Neural cell (in vitro differentiated cells): Measurements from ENCODE around the gene SORL1-AS1.

Experiments used
- H2AFZ ChIP-seq: fragments of 200-600, 300-800 bp; sonication (generic), shearing (Covaris generic); 2 replicates; pipeline ENCODE4 v1.6.0; 2014; ENCODE audit warnings: low read depth, mild to moderate bottlenecking, antibody characterized with exemption, low read length, moderate library complexity
- H3F3A ChIP-seq: fragments of 200-600 bp; shearing (Covaris generic); 2 replicates; pipeline ENCODE4 v1.6.1; 2016; ENCODE audit warnings: mild to moderate bottlenecking, moderate library complexity, mixed read lengths, antibody characterized with exemption, low read length; ENCODE audit not compliant: insufficient read depth, poor library complexity, severe bottlenecking
- H3K27ac ChIP-seq: fragments of 200-600, 300-800 bp; sonication (generic), shearing (Covaris generic); 2 replicates; pipeline ENCODE4 v1.5.1; 2014; ENCODE audit warnings: mild to moderate bottlenecking, low read length, moderate library complexity
- H3K27me3 ChIP-seq: fragments of 300-800, 200-600 bp; sonication (generic), shearing (Covaris generic); 2 replicates; pipeline ENCODE4 v1.6.0; 2014; ENCODE audit warnings: mild to moderate bottlenecking, low read depth, low read length, moderate library complexity; ENCODE audit not compliant: insufficient read depth
- H3K36me3 ChIP-seq: fragments of 300-800, 200-600 bp; sonication (generic), shearing (Covaris generic); 2 replicates; pipeline ENCODE4 v1.5.1; 2014; ENCODE audit warnings: mild to moderate bottlenecking, antibody characterized with exemption, low read length, moderate library complexity; ENCODE audit not compliant: insufficient read depth
- H3K4me2 ChIP-seq: fragments of 300-800, 200-600 bp; sonication (generic), shearing (Covaris generic); 2 replicates; pipeline ENCODE4 v1.6.0; 2014; ENCODE audit warnings: mild to moderate bottlenecking, low read length
- H3K4me3 ChIP-seq: fragments of 300-800, 200-600 bp; sonication (generic), shearing (Covaris generic); 2 replicates; pipeline ENCODE4 v1.5.1; 2014; ENCODE audit warnings: mild to moderate bottlenecking, low read length, moderate library complexity
- H3K79me2 ChIP-seq: fragments of 200-600 bp; shearing (Covaris generic); replicated peaks from 2 replicates; pipeline ENCODE4 v1.6.0; 2014; ENCODE audit warnings: mild to moderate bottlenecking, low read length, moderate library complexity; ENCODE audit not compliant: insufficient read depth
- H3K9ac ChIP-seq: fragments of 300-800, 200-600 bp; sonication (generic), shearing (Covaris generic); 2 replicates; pipeline ENCODE4 v1.6.1; 2016; ENCODE audit warnings: mild to moderate bottlenecking, low read length, mixed read lengths
- H3K9me2 ChIP-seq: fragments of 200-600 bp; shearing (Covaris generic); 2 replicates; pipeline ENCODE4 v1.6.1; 2016; ENCODE audit warnings: mild to moderate bottlenecking, low read length, mixed read lengths; ENCODE audit not compliant: insufficient read depth
- H3K9me3 ChIP-seq: fragments of 200-600, 300-800 bp; sonication (generic), shearing (Covaris generic); 2 replicates; pipeline ENCODE4 v1.6.1; 2016; ENCODE audit warnings: mild to moderate bottlenecking, mixed run types, low read length, moderate library complexity, mixed read lengths
- H4K20me1 ChIP-seq: fragments of 200-600 bp; shearing (Covaris generic); 2 replicates; pipeline ENCODE4 v1.6.1; 2016; ENCODE audit warnings: mild to moderate bottlenecking, mixed run types; ENCODE audit not compliant: insufficient read depth
- EP300 ChIP-seq: fragments of 450-650 bp; conservative IDR thresholded peaks from 2 replicates; pipeline ENCODE4 v1.6.1; 2014; ENCODE audit warnings: antibody characterized with exemption, mild to moderate bottlenecking, moderate library complexity; ENCODE audit not compliant: poor library complexity, severe bottlenecking
- EZH2 ChIP-seq: fragments of 200-600, 300-800 bp; shearing (Covaris generic), sonication (generic); IDR thresholded peaks from 2 replicates; pipeline ENCODE4 v1.6.1; 2014; ENCODE audit warnings: antibody characterized with exemption, low read length, borderline replicate concordance, mild to moderate bottlenecking; ENCODE audit not compliant: insufficient read depth, poor library complexity, severe bottlenecking
- MXI1 ChIP-seq: fragments of 450-650 bp; conservative IDR thresholded peaks from 2 replicates; pipeline ENCODE4 v1.6.1; 2014; ENCODE audit warnings: antibody characterized with exemption, mild to moderate bottlenecking; ENCODE audit not compliant: poor library complexity, severe bottlenecking
- POLR2AphosphoS5 ChIP-seq: IDR thresholded peaks from 2 replicates; pipeline ENCODE4 v1.6.1; 2012
- RAD21 ChIP-seq: fragments of 450-650 bp; conservative IDR thresholded peaks from 2 replicates; pipeline ENCODE4 v1.6.1; 2014; ENCODE audit warnings: antibody characterized with exemption, mild to moderate bottlenecking, moderate library complexity
- SMC3 ChIP-seq: fragments of 450-650 bp; conservative IDR thresholded peaks from 2 replicates; pipeline ENCODE4 v1.6.1; 2014; ENCODE audit warnings: antibody characterized with exemption, mild to moderate bottlenecking, moderate library complexity; ENCODE audit not compliant: poor library complexity
- TAF1 ChIP-seq: IDR thresholded peaks from 2 replicates; pipeline ENCODE4 v1.6.1; 2012; ENCODE audit warnings: low read depth
- TF ChIP-seq, protein P1 (sequence below): fragments of 450-650 bp; IDR thresholded peaks from 2 replicates; pipeline ENCODE4 v1.5.1; 2014; ENCODE audit warnings: antibody characterized with exemption, mild to moderate bottlenecking, moderate library complexity; ENCODE audit not compliant: poor library complexity, severe bottlenecking
- TF ChIP-seq, protein P2 (sequence below): IDR thresholded peaks from 2 replicates; pipeline ENCODE4 v1.6.1; 2012; ENCODE audit warnings: borderline replicate concordance

Gene SORL1-AS1

DNA sequence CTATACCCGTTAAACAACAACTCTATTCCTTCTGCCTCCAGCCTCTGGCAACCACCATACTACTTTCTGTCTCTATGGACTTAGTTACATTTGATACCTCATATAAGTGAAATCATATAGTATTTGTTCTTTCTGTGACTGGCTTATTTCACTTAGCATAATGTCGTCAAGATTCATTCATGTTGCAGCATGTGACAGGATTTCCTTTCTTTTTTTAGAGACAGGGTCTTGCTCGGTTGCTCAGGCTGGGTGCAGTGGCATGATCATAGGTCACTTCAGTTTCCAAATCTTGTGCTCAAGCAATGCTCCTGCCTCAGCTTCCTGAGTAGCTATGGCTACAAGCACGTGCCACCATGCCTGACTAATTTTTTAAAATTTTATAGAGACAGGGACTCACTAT lies 30.1 kb downstream of the SORL1-AS1 start:
- Histone ChIP-seq H2AFZ (no peak overlapping the region), H3K4me2 (no peak overlapping the region), H3F3A (no peaks in the 10 kb centered on the region), H3K9me3 (no peaks in the 10 kb centered on the region), H4K20me1 (no peaks in the 10 kb centered on the region), H3K9ac (no peak overlapping the region), H3K27me3 (peaks cover 10% of the 10 kb centered on the region), H3K27ac (no peak overlapping the region), H3K36me3 (no peaks in the 10 kb centered on the region), H3K4me3 (no peak overlapping the region), H3K9me2 (no peaks in the 10 kb centered on the region), H3K79me2 (no peaks in the 10 kb centered on the region)
- TF ChIP-seq POLR2AphosphoS5 (no peak), RAD21 (no peak), MXI1 (no peak), TAF1 (no peak)
- TF ChIP-seq, protein P1, sequence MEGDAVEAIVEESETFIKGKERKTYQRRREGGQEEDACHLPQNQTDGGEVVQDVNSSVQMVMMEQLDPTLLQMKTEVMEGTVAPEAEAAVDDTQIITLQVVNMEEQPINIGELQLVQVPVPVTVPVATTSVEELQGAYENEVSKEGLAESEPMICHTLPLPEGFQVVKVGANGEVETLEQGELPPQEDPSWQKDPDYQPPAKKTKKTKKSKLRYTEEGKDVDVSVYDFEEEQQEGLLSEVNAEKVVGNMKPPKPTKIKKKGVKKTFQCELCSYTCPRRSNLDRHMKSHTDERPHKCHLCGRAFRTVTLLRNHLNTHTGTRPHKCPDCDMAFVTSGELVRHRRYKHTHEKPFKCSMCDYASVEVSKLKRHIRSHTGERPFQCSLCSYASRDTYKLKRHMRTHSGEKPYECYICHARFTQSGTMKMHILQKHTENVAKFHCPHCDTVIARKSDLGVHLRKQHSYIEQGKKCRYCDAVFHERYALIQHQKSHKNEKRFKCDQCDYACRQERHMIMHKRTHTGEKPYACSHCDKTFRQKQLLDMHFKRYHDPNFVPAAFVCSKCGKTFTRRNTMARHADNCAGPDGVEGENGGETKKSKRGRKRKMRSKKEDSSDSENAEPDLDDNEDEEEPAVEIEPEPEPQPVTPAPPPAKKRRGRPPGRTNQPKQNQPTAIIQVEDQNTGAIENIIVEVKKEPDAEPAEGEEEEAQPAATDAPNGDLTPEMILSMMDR = no peak

DNA sequence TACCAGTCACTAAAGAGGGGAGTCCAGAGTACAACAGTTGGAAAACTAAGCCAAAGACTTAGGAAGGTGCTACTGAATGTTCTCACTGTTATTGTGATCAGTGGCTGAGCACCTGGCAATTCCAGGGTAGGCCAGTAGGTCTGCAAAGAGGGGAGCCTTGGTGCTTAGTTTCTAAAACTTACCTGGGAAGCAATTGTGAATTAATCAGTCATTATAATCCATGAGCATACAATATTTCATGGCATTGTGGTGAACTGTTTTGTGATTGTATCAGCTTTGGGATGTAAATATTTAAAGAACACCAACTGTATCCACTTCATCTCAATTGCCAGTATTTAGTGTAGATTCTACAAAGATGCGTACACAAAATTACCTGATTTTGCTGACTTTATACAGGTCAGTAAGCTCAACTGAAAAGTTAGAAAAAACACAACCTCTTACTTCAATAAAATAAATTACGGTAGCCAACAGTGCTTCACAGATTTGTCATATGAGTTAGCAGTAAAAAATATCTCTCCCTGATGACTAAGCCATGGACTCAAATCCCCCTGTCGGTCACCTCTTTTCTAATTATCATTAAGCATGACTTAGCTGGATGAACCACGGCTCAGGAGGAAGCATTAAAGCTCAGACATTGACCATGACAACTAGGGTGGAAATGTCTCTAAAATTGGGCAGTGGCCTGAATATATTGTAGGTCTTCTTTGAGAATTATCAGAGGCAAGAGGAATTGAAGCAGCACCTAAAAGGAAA lies 31.4 kb downstream of the SORL1-AS1 start:
- no peak overlapping the region for H3K4me2 ChIP-seq
- H2AFZ ChIP-seq = no peak overlapping the region
- H3K9ac ChIP-seq = no peak overlapping the region
- no peaks in the 10 kb centered on the region for H3K79me2 ChIP-seq
- H3K4me3 ChIP-seq = no peak overlapping the region
- TF ChIP-seq MXI1 = no peak
- TF ChIP-seq RAD21 = no peak
- TF ChIP-seq EZH2 = no peak
- TF ChIP-seq, protein P2, sequence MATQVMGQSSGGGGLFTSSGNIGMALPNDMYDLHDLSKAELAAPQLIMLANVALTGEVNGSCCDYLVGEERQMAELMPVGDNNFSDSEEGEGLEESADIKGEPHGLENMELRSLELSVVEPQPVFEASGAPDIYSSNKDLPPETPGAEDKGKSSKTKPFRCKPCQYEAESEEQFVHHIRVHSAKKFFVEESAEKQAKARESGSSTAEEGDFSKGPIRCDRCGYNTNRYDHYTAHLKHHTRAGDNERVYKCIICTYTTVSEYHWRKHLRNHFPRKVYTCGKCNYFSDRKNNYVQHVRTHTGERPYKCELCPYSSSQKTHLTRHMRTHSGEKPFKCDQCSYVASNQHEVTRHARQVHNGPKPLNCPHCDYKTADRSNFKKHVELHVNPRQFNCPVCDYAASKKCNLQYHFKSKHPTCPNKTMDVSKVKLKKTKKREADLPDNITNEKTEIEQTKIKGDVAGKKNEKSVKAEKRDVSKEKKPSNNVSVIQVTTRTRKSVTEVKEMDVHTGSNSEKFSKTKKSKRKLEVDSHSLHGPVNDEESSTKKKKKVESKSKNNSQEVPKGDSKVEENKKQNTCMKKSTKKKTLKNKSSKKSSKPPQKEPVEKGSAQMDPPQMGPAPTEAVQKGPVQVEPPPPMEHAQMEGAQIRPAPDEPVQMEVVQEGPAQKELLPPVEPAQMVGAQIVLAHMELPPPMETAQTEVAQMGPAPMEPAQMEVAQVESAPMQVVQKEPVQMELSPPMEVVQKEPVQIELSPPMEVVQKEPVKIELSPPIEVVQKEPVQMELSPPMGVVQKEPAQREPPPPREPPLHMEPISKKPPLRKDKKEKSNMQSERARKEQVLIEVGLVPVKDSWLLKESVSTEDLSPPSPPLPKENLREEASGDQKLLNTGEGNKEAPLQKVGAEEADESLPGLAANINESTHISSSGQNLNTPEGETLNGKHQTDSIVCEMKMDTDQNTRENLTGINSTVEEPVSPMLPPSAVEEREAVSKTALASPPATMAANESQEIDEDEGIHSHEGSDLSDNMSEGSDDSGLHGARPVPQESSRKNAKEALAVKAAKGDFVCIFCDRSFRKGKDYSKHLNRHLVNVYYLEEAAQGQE = no peak
- TF ChIP-seq POLR2AphosphoS5 = no peak
- no peak for TF ChIP-seq EP300
- no peak for TF ChIP-seq SMC3
- TF ChIP-seq, protein P1 = no peak
- no peak for TF ChIP-seq TAF1
- H4K20me1 ChIP-seq = no peaks in the 10 kb centered on the region
- H3K27ac ChIP-seq = no peak overlapping the region
- no peaks in the 10 kb centered on the region for H3K36me3 ChIP-seq
- no peaks in the 10 kb centered on the region for H3K9me2 ChIP-seq
- no peaks in the 10 kb centered on the region for H3K27me3 ChIP-seq
- no peaks in the 10 kb centered on the region for H3K9me3 ChIP-seq
- H3F3A ChIP-seq = no peaks in the 10 kb centered on the region
